ENCODE data around the gene COL4A2. TPM values are rescaled to one million over a fixed set of nuclear protein-coding genes. Genes with fewer than 3 reads are reported as not detected.

Gene COL4A2
- polyA plus RNA-seq, 1 donor (not counting 4 experiments of a cell fraction or from before 2014, with no cell fraction given), result 30.7 TPM

DNA sequence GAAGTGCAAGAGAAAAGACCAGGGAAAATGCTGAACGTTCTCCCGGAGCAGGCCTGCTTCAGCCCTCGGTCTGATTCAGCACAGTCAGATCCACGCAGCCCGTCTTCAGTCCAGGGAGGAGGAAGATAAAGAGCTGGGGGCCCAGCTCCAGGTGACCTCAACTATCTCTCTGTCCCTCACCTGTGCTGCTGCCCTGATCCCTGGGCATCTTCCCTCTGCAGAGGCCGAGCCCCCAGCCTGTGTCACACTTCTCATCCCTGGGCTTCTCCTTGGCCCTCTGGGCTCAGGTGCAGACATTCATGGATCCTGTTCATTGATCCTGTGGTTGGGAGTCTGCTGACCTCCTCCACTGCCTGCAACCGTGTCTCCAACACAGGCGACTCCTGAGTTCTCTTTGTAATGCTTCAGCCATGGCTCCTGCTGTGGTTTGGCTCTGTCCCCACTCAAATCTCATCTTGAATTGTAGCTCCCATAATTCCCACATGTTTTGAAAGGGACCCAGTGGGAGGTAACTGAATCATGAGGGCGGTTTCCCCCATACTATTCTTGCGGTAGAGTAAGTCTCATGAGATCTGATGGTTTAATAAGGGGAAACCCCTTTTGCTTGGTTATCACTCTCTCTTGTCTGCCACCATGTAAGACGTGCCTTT, 27.9 kb downstream of the COL4A2 start:
- H3K4me3 ChIP-seq (ENCODE audit: control insufficient read depth in 2 of 3, extremely low read depth in 1 of 3, insufficient read depth in 2 of 3, low read depth in 1 of 3, low read length in 3 of 3), result no peak overlapping the region
- H3K4me1 ChIP-seq (ENCODE audit: control insufficient read depth, extremely low read depth, insufficient read depth, low read length), result peaks cover 20% of the 10 kb centered on the region
- FAIRE-seq (no peak), DNase-seq (ENCODE audit: low read depth, low spot score) (no peak)
- no peaks in the 10 kb centered on the region for H4K20me1 ChIP-seq (ENCODE audit: control insufficient read depth, extremely low read depth, insufficient read depth, low read length)
- peak overlapping the region; percentile 19 for H3K27ac ChIP-seq (ENCODE audit: control insufficient read depth, insufficient read depth, low read length)
- TF ChIP-seq EZH2 (IDR thresholded peaks at IDR 0.05; ENCODE audit: low read length), result no peak
- TF ChIP-seq, protein P1, sequence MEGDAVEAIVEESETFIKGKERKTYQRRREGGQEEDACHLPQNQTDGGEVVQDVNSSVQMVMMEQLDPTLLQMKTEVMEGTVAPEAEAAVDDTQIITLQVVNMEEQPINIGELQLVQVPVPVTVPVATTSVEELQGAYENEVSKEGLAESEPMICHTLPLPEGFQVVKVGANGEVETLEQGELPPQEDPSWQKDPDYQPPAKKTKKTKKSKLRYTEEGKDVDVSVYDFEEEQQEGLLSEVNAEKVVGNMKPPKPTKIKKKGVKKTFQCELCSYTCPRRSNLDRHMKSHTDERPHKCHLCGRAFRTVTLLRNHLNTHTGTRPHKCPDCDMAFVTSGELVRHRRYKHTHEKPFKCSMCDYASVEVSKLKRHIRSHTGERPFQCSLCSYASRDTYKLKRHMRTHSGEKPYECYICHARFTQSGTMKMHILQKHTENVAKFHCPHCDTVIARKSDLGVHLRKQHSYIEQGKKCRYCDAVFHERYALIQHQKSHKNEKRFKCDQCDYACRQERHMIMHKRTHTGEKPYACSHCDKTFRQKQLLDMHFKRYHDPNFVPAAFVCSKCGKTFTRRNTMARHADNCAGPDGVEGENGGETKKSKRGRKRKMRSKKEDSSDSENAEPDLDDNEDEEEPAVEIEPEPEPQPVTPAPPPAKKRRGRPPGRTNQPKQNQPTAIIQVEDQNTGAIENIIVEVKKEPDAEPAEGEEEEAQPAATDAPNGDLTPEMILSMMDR (optimal IDR thresholded peaks at IDR 0.05 in 1 of 3, IDR thresholded peaks at IDR 0.05 in 1 of 3, conservative IDR thresholded peaks at IDR 0.05 in 1 of 3; ENCODE audit: extremely low read depth in 1 of 3, insufficient read depth in 2 of 3, low read length in 3 of 3), result no peak
- dilution Hi-C loops (cut with MboI; ENCODE audit: extremely low pct_ligation_motif_present, low sequenced_read_pairs), result no loop called here
- peak overlapping the region; percentile 31 for H3K4me2 ChIP-seq (ENCODE audit: control insufficient read depth, extremely low read depth, insufficient read depth, low read depth, low read length)
- H3K79me2 ChIP-seq (ENCODE audit: control insufficient read depth, insufficient read depth, low read length), result peaks cover 53% of the 10 kb centered on the region
- H3K36me3 ChIP-seq (ENCODE audit: control insufficient read depth in 2 of 2, extremely low read depth in 1 of 2, insufficient read depth in 2 of 2, low read length in 2 of 2), result peaks cover 0 to 7% of the 10 kb centered on the region in 2 experiments
- H3K9me3 ChIP-seq (ENCODE audit: control insufficient read depth, low read depth, low read length), result no peaks in the 10 kb centered on the region
- H3K27me3 ChIP-seq (ENCODE audit: control insufficient read depth, extremely low read depth, insufficient read depth, low read length), result no peaks in the 10 kb centered on the region
- no peak overlapping the region for H2AFZ ChIP-seq (ENCODE audit: control insufficient read depth, low read length)
- H3K9me1 ChIP-seq (ENCODE audit: control insufficient read depth, extremely low read depth, insufficient read depth, low read length), result no peaks in the 10 kb centered on the region
- no peak overlapping the region for H3K9ac ChIP-seq (ENCODE audit: control insufficient read depth, extremely low read depth, insufficient read depth, low read length)

DNA sequence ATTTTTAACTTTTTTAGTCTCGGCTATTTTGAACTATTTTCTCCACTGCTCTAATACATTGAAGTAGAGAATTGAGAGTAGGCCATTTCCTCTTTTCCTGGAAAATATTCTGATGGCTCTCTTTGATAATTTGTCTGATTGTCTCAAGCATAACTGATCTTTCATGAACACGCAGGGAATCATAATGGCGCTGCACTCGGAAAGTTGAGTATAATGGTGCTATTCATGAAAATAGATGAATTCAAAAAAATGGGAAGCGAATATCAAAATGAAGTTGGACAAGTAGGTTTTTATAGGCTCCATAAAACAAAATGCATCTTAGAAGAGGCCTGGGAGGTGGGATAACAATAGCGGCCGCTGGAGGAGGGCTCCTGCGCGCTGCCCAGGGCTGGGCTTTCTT, 29.0 kb downstream of the COL4A2 start:
- Histone ChIP-seq H3K9me1 (ENCODE audit: control insufficient read depth, extremely low read depth, insufficient read depth, low read length) (no peaks in the 10 kb centered on the region), H4K20me1 (ENCODE audit: control insufficient read depth, extremely low read depth, insufficient read depth, low read length) (no peaks in the 10 kb centered on the region), H3K36me3 (ENCODE audit: control insufficient read depth in 2 of 2, extremely low read depth in 1 of 2, insufficient read depth in 2 of 2, low read length in 2 of 2) (peaks cover 0 to 7% of the 10 kb centered on the region in 2 experiments), H3K79me2 (ENCODE audit: control insufficient read depth, insufficient read depth, low read length) (peaks cover 57% of the 10 kb centered on the region), H3K4me1 (ENCODE audit: control insufficient read depth, extremely low read depth, insufficient read depth, low read length) (peaks cover 20% of the 10 kb centered on the region), H3K9me3 (ENCODE audit: control insufficient read depth, low read depth, low read length) (no peaks in the 10 kb centered on the region), H3K9ac (ENCODE audit: control insufficient read depth, extremely low read depth, insufficient read depth, low read length) (no peak overlapping the region), H3K27me3 (ENCODE audit: control insufficient read depth, extremely low read depth, insufficient read depth, low read length) (no peaks in the 10 kb centered on the region), H3K27ac (ENCODE audit: control insufficient read depth, insufficient read depth, low read length) (no peak overlapping the region), H3K4me3 (ENCODE audit: control insufficient read depth in 2 of 3, extremely low read depth in 1 of 3, insufficient read depth in 2 of 3, low read depth in 1 of 3, low read length in 3 of 3) (no peak overlapping the region), H2AFZ (ENCODE audit: control insufficient read depth, low read length) (no peak overlapping the region), H3K4me2 (ENCODE audit: control insufficient read depth, extremely low read depth, insufficient read depth, low read depth, low read length) (no peak overlapping the region)
- FAIRE-seq, result no peak
- TF ChIP-seq, protein P1 (optimal IDR thresholded peaks at IDR 0.05 in 1 of 3, IDR thresholded peaks at IDR 0.05 in 1 of 3, conservative IDR thresholded peaks at IDR 0.05 in 1 of 3; ENCODE audit: extremely low read depth in 1 of 3, insufficient read depth in 2 of 3, low read length in 3 of 3), result no peak
- no peak for TF ChIP-seq EZH2 (IDR thresholded peaks at IDR 0.05; ENCODE audit: low read length)
- dilution Hi-C loops (cut with MboI; ENCODE audit: extremely low pct_ligation_motif_present, low sequenced_read_pairs), result no loop called here
- no peak for DNase-seq (ENCODE audit: low read depth, low spot score)

All from keratinocyte (primary cell).